Activated CD4-positive, alpha-beta T cell treated with anti-CD3 and anti-CD28 coated beads for 1 hour (primary cell): ENCODE results near the gene TNFRSF6B.
A peak's percentile ranks its signal among the peaks of the same experiment; 100 is the strongest.
"Not testable (repeated sequence)": the region's sequence is repeated elsewhere in the genome, so short reads cannot be mapped to it uniquely, and the experiment has no call there.

Experiments
- DNase-seq: peaks from one replicate; pipeline ENCODE4 v3.0.0-alpha.2; 2020

The TNFRSF6B gene, protein sequence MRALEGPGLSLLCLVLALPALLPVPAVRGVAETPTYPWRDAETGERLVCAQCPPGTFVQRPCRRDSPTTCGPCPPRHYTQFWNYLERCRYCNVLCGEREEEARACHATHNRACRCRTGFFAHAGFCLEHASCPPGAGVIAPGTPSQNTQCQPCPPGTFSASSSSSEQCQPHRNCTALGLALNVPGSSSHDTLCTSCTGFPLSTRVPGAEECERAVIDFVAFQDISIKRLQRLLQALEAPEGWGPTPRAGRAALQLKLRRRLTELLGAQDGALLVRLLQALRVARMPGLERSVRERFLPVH

DNA sequence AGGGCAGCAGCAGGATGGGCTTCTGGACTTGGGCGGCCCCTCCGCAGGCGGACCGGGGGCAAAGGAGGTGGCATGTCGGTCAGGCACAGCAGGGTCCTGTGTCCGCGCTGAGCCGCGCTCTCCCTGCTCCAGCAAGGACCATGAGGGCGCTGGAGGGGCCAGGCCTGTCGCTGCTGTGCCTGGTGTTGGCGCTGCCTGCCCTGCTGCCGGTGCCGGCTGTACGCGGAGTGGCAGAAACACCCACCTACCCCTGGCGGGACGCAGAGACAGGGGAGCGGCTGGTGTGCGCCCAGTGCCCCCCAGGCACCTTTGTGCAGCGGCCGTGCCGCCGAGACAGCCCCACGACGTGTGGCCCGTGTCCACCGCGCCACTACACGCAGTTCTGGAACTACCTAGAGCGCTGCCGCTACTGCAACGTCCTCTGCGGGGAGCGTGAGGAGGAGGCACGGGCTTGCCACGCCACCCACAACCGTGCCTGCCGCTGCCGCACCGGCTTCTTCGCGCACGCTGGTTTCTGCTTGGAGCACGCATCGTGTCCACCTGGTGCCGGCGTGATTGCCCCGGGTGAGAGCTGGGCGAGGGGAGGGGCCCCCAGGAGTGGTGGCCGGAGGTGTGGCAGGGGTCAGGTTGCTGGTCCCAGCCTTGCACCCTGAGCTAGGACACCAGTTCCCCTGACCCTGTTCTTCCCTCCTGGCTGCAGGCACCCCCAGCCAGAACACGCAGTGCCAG, at the start of gene TNFRSF6B:
TSS of gene TNFRSF6B (plus strand) at position 25 of the 729 bp plus-strand sequence. CDS start at position 141, 116 bp downstream.
- DNase-seq, result no peak

DNA sequence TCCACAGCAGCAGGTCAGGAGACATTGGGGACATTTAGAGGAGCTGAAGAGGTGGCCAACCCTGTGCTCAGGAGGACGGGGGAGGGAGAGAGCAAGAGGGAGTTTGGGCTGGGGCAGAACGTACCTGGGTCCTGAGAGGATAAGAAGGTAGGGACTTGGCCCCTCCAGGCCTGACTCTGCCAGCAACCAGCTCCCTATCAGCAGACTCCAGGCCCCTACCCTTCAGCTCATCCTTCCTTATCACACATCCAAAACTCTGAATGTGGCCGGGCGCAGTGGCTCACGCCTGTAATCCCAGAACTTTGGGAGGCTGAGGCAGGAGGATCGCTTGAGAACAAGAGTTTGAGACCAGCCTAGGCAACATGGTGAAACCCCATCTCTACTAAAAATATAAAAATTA, 48.3 kb upstream of the TNFRSF6B start:
- DNase-seq, result no peak

DNA sequence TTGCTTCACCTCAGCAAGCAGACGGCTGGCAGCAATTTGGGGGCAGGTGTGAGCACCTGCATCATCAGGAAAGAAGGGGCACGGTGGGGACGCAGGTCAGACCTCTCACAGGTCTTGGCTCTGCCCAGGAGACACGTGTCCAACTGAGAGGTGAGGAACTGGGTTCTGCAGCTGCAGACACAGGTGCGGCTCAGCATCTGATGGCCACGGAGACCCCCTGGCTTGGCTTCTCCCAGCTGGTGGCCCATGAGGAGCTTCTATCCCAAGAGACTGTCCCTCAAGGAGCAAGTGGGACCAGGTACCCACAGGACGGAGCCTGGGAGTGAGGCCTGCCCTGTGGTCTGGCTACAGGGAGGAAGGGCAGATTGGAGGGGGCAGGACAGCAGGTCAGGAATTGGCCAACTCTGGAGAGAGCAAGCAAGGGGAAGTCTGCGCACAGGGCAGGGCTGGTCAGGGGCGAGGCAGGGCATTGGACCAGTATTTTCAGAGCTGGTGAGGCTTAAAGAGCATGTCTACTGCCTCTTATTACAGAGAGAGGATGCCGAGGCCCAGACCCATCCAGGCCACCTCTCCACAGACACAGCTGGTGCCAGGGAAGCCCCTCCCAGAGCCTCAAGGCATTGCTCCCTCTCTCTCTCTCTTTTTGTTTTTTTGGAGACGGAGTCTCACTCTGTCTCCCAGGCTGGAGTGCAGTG, 47.4 kb upstream of the TNFRSF6B start:
- DNase-seq, result no peak

DNA sequence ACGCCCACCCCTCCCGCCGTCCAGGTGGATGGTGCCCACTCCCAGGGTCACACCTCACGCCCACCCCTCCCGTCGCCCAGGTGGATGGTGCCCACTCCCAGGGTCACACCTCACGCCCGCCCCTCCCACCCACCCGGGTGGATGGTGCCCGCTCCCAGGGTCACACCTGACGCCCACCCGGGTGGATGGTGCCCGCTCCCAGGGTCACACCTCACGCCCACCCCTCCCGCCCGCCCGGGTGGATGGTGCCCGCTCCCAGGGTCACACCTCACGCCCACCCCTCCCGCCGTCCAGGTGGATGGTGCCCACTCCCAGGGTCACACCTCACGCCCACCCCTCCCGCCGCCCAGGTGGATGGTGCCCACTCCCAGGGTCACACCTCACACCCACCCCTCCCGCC, 46.0 kb upstream of the TNFRSF6B start:
- DNase-seq, result not testable (repeated sequence)

DNA sequence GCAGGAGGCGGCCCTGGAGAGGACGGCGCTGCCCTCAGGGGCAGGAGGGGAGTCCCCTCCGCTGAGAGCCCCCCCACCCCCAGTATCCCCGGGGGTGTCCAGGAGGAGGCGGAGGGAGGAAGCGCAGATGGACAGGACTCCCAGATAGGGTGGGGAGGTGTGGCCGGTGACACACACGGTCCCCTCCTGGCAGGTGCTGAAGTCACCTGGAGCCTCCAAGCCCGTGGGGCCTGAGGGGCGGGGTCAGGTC, 44.6 kb upstream of the TNFRSF6B start:
- no peak for DNase-seq

DNA sequence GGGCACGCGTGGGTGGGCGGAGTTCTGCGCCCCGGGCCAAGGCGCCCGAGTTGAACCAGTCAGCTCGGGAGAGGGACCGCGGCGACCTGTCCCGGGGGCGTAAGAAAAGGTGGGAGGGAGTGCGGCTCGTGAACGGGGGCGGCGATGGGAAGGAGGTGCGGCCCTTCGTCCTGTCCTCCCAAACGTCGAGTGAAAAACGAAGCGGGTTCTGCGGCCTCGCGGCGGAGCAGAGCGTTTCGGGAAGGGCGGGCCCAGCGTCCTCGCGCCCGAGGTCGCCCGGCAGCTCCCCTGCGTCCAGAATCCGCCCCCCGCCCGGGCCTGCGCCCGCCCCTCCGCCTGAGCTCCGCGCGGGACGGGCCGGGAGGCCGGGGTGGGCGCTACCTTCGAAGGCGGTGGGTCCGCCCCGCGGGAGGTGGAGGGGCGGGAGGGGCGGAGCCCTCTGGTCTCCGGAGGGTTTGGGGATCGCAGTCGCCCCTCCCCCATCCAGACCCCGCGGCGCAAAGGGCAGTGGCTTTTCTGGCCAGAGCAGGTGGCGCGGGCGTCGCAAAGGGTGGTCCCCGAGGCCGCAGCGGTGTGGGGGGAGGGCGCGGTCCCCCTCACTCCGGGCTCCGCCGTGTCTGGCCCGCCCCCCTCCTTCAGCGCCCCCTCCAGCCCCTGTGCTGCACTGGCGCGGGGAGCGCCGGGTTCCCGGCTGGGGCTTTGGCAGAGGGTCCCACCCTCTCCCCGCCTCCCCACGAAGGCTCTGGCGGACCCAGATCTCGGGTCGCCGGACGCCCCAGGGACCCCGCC, 44.1 kb upstream of the TNFRSF6B start:
- DNase-seq, result peak; percentile 37

DNA sequence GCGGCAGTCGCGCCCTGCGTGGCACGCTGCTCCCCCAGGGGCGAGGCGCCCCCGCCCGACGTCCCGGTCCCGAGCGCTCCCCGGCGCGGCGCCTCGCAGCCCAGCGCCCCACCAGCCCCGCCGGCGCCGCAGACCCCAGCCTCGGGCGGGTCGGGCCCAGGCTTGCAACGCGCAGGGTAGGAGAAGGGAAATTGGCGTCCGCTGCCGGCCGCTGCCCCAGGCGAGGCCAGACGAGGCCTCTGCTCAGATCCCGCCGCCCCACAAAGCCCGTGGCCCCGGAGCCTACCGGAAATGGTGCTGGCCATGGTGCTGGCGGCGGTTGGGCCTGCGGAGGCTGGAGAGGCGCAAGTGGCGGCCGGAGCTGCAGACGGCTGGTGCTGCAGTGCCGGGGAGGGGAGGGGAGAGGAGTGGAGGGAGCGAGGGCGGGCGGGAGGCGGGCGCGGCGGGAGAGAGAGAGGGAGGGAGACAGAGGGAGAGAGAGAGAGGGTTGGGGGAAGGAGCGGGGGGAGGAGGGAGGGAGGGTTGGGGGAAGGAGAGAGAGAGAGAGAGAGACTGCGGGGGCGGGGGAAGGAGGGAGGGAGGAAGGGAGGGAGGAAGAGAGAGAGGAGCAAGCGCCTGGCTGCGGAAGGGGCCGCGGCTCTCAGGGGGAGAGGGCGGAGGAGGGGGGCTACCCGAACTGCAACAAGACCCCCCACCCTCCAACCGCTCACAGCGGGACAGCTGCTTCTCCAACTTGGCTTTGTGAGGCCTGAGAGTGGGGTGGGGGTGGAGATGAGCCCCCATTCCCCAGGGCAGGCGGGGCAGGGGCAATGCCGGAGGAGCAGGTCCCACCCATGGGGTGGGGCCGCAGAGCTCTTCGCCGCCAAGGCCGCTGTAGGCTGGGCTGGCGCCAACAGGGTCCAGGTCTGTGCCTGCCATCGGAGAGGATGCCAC, 43.1 kb upstream of the TNFRSF6B start, which contains the start of gene STMN3:
TSS of gene STMN3 (minus strand) at position 384 of the 933 bp plus-strand sequence. CDS start at position 305, 79 bp downstream.
- peak; percentile 37 for DNase-seq

DNA sequence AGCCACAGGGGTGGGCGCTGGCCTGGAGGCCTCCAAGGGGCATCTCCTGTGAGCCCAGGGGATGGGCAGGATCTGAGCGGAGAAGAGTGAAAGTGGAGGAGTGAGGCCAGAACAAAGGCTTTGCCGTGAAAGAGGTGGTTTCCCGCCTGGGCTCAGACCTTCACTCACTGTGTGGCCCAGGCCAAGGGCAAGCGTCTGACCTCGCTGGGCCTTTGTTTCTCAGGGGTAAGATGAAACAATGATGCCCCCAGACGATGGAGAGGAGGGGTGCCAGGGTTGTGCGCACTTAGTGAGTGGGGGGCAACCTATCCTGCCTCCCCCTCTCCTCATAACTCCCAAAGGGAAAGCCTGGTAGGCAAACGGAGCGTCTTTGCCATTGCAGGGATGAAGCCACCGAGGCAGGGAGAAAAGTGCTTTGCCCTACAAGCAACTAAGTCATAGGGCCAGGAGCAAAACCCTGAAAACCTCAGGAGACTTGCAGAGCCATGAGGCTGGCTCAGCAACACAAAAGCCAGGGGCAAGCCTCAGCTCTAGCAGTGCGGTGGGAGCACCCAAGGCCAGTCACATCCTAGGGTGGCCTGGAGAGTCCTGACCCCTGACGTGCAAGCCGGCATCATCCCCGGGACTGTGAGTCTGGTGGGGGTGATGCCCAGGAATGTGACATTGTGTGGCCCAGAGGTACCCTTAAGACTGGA, 42.3 kb upstream of the TNFRSF6B start:
- DNase-seq, result no peak

DNA sequence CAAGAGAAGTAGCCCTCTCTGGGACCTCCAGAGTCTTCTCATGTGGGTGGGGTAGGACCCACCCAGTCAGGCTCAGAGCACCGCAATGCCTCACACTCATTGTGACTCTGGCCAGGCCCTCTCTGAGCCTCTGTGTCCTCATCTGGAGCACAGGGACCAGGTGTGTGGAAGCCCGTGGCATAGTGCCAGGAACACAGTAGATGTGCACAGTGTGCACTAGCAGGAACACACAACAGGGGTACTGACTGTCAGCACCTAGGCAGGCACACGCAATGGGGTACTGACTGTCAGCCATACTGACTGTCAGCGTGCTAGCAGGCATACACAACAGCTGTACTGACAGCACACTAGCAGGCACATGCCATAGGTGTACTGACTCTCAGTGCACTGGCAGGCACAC, 41.2 kb upstream of the TNFRSF6B start:
- DNase-seq, result no peak

DNA sequence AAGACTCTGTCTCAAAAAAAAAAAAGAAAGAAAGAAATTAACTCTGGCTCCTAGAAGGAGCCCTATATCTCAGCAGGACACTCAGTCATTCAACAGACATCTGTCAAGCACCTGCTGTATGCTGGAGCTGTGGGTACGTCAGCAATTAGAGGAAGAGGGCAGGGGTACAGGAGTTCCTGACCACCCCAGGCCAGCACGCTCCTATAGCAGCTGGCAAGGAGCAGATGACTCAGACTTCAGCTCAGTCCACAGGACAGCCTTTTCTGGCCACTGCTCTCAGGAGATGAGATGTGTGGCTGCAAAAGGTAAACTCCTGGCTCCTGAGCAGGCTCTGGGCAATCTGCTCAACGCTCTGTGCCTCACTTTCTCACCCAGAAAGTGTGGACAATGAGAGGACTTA, 40.0 kb upstream of the TNFRSF6B start:
- no peak for DNase-seq

DNA sequence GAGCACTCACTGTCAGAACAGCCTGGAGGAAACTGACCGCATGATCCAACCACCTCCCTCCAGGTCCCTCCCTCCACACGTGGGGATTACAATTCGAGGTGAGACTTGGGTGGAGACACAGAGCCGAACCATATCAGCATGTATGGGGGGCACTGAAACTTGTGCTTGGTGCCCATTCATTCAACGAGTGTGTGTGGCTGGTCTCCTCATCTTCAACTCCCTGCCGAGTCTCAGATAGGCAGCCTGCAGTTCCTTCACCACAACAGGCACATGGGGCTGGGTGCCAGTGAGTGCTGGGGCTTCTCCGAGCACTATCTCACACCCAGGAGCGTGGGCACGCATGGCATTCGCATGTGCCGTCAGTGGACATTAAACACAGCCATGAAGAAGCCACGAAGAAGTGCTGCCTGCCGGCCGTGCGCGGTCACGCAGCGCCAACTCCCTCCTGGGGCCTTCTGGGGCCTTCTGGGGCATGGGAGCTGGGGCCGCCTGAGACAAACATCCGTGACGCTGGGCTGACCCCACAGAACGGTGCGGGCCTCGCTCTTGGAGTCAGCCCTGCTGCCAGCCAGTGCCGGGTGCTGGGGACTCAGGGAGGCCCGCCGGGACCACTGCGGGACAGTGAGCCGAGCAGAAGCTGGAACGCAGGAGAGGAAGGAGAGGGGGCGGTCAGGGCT, 39.1 kb upstream of the TNFRSF6B start:
- no peak for DNase-seq

DNA sequence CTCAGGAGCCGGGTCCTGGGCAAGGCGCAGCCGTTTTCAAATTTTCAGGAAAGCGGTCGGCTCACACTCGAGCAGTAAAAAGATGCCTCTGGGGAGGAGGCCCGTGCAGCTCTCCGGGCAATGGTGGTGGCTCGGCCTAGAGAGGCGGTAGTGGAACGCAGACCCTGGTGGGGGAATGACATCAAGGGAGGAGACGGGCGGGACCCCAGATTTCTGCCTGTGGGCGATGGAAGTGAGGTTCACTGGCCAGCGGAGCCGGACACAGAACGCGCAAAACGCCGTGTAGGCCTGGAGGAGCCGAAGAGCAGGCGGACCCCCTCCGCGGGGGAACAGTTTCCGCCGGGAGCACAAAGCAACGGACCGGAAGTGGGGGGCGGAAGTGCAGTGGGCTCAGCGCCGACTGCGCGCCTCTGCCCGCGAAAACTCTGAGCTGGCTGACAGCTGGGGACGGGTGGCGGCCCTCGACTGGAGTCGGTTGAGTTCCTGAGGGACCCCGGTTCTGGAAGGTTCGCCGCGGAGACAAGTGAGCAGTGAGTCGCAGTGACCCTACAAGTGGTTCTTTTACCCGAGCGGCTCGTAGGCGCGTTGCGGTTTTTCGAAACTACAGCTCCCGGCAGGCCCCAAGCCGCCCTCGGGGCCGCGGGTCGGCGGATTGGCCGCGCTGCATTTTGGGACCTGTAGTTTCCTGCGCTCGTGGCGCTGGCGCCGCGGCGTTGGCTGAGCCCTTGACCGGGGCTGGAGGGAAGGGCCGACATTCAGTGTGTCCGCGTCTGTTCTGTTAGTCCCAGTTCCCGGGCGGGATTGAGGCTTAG, 38.3 kb upstream of the TNFRSF6B start, which contains the start of gene RTEL1:
TSS of gene RTEL1 (plus strand) at position 376 of the 812 bp plus-strand sequence. CDS start 1,091 bp downstream, outside the sequence.
- DNase-seq, result peak; percentile 83

DNA sequence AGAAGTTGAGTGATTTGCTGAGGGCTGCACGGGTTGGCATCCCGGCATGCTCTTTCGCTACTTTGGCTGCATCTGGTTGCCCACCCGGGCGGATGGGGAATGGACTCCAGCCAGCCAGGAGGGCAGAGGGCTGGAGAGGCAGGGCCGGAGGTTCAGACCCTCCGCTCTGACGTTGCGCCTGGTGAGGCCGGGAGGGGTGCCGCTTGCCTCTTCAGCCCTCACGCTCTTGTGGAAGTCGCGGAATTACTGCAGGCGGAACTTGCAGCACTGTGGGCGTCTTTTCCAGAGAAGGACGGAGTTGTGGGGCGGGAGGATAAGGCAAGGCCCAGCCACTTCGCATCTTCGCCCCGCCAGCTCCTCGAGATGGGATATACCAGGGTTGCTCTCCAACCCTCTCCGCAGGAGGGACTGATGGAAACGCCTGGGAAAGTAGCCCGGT, 37.7 kb upstream of the TNFRSF6B start:
- DNase-seq, result no peak

DNA sequence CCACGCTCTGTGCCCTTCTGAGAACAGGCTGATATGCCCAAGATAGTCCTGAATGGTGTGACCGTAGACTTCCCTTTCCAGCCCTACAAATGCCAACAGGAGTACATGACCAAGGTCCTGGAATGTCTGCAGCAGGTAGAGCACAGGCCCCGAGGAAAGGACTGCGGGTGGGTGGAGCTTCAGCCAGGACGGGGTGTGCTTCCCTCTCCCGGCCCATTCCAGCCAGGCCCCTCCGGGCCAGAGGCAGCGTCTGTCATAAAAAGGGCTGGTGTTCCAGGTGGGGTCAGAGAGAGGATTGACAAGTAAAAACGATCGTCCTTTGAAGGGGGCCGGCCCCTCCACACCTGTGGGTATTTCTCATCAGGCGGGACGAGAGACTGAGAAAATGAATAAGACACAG, 37.1 kb upstream of the TNFRSF6B start:
- DNase-seq, result no peak

DNA sequence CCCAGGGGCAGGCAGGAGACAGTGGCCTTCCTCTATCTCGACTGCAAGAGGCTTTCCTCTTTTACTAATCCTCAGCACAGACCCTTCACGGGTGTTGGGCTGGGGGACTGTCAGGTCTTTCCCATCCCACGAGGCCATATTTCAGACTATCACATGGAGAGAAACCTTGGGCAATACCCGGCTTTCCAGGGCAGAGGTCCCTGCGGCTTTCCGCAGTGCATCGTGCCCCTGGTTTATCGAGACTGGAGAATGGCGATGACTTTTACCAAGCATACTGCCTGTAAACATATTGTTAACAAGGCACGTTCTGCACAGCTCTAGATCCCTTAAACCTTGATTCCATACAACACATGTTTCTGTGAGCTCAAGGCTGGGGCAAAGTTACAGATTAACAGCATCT, 36.3 kb upstream of the TNFRSF6B start:
- not testable (repeated sequence) for DNase-seq

DNA sequence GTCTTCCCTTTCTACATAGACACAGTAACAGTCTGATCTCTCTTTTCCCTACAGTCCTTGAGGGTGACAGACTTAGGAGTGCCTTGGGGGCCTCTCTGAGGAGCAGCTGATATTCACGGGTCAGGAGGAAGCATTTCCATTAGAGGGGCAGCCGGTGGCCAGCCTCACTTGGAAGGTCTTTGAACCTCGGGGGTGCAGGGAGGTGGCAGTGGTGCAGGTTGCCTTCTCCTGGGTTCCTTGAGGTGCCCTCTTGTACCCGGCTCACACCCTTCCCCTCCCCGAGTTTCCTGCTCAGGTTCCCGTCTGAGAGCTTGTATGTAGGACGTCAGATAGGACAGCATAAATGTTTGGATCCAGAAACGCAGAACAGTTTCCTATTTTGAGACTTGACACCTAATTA, 35.8 kb upstream of the TNFRSF6B start:
- DNase-seq, result no peak

DNA sequence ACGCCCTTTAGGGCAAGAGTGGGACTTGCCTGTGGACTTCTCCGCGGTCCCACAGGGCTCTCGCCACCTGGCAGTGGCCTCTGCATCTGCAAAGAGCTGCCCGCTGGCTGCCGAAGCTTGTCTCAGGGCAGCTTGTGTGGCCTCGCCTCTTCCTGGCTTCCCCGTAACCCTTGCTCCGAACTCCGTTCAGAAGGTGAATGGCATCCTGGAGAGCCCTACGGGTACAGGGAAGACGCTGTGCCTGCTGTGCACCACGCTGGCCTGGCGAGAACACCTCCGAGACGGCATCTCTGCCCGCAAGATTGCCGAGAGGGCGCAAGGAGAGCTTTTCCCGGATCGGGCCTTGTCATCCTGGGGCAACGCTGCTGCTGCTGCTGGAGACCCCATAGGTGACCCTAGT, 35.3 kb upstream of the TNFRSF6B start:
- DNase-seq, result no peak

DNA sequence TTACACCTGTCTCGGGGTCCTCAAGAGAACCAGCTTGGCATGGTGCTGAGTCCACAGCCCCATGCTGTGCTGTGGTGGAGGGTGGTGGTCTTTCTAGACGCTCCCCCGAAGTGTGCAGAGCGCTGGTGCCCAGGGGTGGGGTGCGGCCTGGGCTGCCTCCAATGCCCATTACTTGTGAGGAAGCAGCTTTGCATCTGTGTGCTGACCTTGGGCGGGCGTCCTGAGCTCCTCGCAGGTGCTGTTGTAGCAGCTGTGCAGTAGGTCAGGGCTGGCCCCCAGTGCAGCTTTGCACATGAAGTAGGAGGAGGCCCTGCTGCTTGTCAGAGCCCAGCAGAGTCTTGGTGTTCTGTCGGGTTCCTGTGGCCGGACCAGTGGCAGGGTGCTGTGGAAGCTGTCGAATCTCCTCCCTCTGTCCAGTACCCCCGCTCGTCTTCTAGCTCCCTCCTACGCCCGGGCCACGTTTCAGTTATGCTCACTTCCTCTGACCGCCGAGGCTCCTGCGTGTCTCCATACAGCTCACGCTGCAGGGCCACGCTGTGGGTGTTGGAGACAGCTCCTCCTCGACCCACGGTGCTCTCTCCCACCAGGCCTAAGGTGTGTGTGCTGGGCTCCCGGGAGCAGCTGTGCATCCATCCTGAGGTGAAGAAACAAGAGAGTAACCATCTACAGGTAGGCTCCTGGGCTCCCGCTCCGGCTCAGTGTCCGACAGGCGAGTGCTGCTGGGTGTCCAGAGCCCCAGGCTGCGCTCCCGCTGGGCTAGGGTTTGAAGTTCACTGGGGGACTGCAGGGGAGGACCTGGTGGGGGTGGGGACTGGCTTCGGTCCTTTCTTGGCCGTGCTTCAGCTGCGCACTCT, 34.3 kb upstream of the TNFRSF6B start:
- DNase-seq, result no peak

DNA sequence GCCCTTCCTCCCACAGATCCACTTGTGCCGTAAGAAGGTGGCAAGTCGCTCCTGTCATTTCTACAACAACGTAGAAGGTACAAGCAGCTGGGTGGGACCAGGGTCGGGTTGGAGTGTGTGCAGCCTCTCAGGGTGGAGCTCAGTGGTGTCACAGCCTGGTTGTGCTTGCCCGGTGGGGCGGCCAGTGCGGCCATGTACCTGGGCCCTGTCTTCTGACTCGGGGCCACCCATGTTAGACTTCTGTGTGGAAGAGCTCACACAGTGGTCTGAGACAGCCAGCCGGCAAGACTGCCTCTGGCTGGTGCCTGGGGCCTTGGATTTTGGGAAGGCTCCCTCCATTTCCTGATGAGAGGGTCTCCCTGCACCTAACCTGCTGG, 33.7 kb upstream of the TNFRSF6B start:
- DNase-seq, result no peak
